ENCODE measurements around the gene FBXO31.

The FBXO31 gene

DNA sequence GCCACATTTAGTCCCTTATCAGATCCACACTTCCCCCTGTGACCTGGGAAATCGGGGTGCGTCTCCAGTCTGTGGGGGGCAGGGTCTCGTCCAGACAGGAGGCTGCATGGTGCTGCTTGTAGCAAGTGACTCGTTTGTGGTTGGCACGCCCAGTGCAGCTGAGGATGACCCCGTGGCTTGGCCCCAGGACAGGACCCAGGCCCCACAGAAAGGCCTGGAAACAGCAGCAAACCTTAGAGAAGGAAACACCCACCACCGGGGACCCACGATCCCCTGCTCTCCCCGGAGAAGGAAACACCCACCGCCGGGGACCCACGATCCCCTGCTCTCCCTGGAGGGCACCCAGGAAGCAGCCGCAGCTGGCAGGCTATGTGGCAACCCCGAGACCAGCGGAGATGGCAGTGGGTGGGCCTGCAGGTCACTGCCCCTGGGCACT is 58.1 kb downstream of the FBXO31 start:
- no peak overlapping the region for H3K4me2 ChIP-seq (ENCODE audit: low read depth, low read length)
- no peak overlapping the region for H3K4me3 ChIP-seq (ENCODE audit: low read length)
- no peak for TF ChIP-seq EZH2phosphoT487 (IDR thresholded peaks at IDR 0.05; ENCODE audit: low read length)
- TF ChIP-seq, protein P1, sequence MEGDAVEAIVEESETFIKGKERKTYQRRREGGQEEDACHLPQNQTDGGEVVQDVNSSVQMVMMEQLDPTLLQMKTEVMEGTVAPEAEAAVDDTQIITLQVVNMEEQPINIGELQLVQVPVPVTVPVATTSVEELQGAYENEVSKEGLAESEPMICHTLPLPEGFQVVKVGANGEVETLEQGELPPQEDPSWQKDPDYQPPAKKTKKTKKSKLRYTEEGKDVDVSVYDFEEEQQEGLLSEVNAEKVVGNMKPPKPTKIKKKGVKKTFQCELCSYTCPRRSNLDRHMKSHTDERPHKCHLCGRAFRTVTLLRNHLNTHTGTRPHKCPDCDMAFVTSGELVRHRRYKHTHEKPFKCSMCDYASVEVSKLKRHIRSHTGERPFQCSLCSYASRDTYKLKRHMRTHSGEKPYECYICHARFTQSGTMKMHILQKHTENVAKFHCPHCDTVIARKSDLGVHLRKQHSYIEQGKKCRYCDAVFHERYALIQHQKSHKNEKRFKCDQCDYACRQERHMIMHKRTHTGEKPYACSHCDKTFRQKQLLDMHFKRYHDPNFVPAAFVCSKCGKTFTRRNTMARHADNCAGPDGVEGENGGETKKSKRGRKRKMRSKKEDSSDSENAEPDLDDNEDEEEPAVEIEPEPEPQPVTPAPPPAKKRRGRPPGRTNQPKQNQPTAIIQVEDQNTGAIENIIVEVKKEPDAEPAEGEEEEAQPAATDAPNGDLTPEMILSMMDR (IDR thresholded peaks at IDR 0.05; ENCODE audit: low read length): no peak
- TF ChIP-seq EZH2 (optimal IDR thresholded peaks at IDR 0.05; ENCODE audit: low read depth, low read length): no peak
- no peaks in the 10 kb centered on the region for H4K20me1 ChIP-seq (ENCODE audit: insufficient read depth, low read length)
- H3K9me3 ChIP-seq (replicated peaks; ENCODE audit: insufficient read depth, low read length): no peaks in the 10 kb centered on the region
- no peak overlapping the region for H3K9ac ChIP-seq (ENCODE audit: low read length)
- no peaks in the 10 kb centered on the region for H3K36me3 ChIP-seq (replicated peaks; ENCODE audit: insufficient read depth, low read length)
- no peaks in the 10 kb centered on the region for H3F3A ChIP-seq (ENCODE audit: insufficient read depth, low read length)
- no peaks in the 10 kb centered on the region for H3K4me1 ChIP-seq (ENCODE audit: low read length)
- no peak overlapping the region for H3K27ac ChIP-seq (ENCODE audit: low read length)
- H2AFZ ChIP-seq (ENCODE audit: low read length): no peak overlapping the region
- H3K9me2 ChIP-seq (replicated peaks; ENCODE audit: insufficient read depth, low read length): no peaks in the 10 kb centered on the region
- DNase-seq: no peak
- H3K27me3 ChIP-seq (replicated peaks; ENCODE audit: insufficient read depth, low read length): no peaks in the 10 kb centered on the region
- no peaks in the 10 kb centered on the region for H3K79me2 ChIP-seq (ENCODE audit: low read length)

DNA sequence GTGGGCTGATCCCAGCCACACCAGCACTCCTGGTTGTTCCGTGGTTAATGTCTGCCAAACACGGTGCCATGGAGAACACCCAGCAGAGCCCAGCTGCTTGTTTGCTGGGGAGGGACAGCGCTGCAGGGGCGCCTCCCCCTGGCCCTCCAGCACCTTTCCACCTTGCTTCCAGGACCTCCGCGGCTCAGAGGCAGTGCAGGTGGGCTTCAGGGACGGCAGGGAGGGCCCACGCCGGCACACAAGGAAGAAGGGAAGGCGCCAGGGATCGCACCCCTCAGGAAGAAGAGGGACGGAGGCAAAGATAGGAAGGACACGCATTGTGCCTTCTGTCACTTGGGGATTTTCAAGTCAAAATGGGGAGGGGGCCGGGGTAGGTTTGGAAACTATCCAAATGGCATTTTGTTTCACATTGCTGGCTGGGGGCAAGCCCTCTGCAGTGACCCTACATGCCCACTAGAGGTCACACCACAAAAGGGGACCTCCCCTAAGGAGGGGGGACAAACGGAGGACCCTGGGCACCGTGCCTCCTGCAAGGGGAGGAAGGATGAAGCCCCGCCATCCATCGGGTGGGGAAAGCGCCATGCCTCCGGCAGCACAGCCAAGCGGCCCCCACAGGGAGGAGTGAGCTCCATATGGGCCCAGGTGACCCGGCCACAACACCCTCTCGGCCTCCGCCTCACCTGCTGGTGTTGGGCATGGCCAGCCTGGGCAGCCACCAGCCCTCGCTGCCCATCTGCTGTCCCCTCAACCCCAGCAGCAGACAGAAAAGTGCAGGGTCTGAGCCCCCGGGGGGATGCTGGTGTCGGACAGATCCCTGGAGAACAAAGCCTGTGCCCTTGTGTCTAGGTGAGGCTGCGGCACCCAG is 58.9 kb downstream of the FBXO31 start:
- no peak overlapping the region for H3K4me3 ChIP-seq (ENCODE audit: low read length)
- H3K9me2 ChIP-seq (replicated peaks; ENCODE audit: insufficient read depth, low read length): no peaks in the 10 kb centered on the region
- no peak overlapping the region for H3K9ac ChIP-seq (ENCODE audit: low read length)
- H3K79me2 ChIP-seq (ENCODE audit: low read length): no peaks in the 10 kb centered on the region
- H3K27me3 ChIP-seq (replicated peaks; ENCODE audit: insufficient read depth, low read length): no peaks in the 10 kb centered on the region
- no peaks in the 10 kb centered on the region for H3K4me1 ChIP-seq (ENCODE audit: low read length)
- no peak overlapping the region for H3K27ac ChIP-seq (ENCODE audit: low read length)
- H2AFZ ChIP-seq (ENCODE audit: low read length): no peak overlapping the region
- no peak for DNase-seq
- TF ChIP-seq EZH2phosphoT487 (IDR thresholded peaks at IDR 0.05; ENCODE audit: low read length): no peak
- TF ChIP-seq EZH2 (optimal IDR thresholded peaks at IDR 0.05; ENCODE audit: low read depth, low read length): no peak
- TF ChIP-seq, protein P1 (IDR thresholded peaks at IDR 0.05; ENCODE audit: low read length): peak; percentile 59
- no peaks in the 10 kb centered on the region for H4K20me1 ChIP-seq (ENCODE audit: insufficient read depth, low read length)
- H3K9me3 ChIP-seq (replicated peaks; ENCODE audit: insufficient read depth, low read length): no peaks in the 10 kb centered on the region
- no peak overlapping the region for H3K4me2 ChIP-seq (ENCODE audit: low read depth, low read length)
- H3F3A ChIP-seq (ENCODE audit: insufficient read depth, low read length): no peaks in the 10 kb centered on the region
- H3K36me3 ChIP-seq (replicated peaks; ENCODE audit: insufficient read depth, low read length): no peaks in the 10 kb centered on the region

DNA sequence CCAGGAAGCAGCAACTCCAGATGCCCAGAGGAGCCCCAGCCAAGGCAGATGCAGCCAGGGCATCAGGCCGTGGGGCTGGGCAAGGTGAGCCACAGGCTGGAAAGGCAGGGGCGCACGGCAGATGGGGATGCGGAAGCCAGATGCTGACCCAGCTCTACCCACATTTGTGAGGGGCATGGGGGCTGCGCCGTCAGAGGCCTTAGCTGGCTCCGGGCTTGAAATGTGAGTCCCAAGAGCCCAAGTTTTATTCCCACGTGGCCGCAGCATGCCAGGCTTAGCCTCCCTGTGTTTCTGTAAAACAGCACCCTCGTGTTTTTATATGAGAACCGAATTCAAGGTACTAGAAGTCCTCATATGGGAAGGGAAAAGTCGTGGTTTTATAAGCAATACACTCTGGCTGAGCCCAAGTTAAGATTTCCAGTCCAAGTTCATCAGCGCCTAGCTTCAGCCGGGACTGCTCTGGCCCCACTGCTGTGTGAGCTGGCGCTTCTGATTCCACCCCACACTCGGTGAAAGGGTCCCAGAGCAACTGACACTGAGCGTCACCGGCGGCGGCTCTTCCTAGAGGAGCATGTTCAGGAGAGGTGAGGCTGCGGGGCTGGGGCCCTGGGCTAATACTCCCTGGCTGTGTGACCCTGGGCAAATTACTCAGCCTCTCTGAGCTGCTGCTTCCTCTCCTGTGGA is 59.7 kb downstream of the FBXO31 start:
- Histone ChIP-seq H3F3A (ENCODE audit: insufficient read depth, low read length) (no peaks in the 10 kb centered on the region), H3K4me2 (ENCODE audit: low read depth, low read length) (no peak overlapping the region), H3K36me3 (replicated peaks; ENCODE audit: insufficient read depth, low read length) (no peaks in the 10 kb centered on the region), H3K9me3 (replicated peaks; ENCODE audit: insufficient read depth, low read length) (no peaks in the 10 kb centered on the region), H3K27ac (ENCODE audit: low read length) (no peak overlapping the region), H3K9me2 (replicated peaks; ENCODE audit: insufficient read depth, low read length) (no peaks in the 10 kb centered on the region), H3K4me3 (ENCODE audit: low read length) (no peak overlapping the region), H4K20me1 (ENCODE audit: insufficient read depth, low read length) (no peaks in the 10 kb centered on the region), H3K79me2 (ENCODE audit: low read length) (no peaks in the 10 kb centered on the region), H3K4me1 (ENCODE audit: low read length) (no peaks in the 10 kb centered on the region), H2AFZ (ENCODE audit: low read length) (no peak overlapping the region), H3K9ac (ENCODE audit: low read length) (no peak overlapping the region), H3K27me3 (replicated peaks; ENCODE audit: insufficient read depth, low read length) (no peaks in the 10 kb centered on the region)
- no peak for DNase-seq
- TF ChIP-seq, protein P1 (IDR thresholded peaks at IDR 0.05; ENCODE audit: low read length): no peak
- no peak for TF ChIP-seq EZH2phosphoT487 (IDR thresholded peaks at IDR 0.05; ENCODE audit: low read length)
- TF ChIP-seq EZH2 (optimal IDR thresholded peaks at IDR 0.05; ENCODE audit: low read depth, low read length): no peak

All from MM.1S (cell line).